GM10266 (cell line): ENCODE data around the gene CFAP119.

Source experiments
- DNase-seq: peaks from one replicate; pipeline ENCODE4 v3.0.0; 2012; ENCODE audit errors: extremely low spot score
- CTCF ChIP-seq: IDR thresholded peaks from 2 replicates; pipeline ENCODE4 v1.5.1; 2012; ENCODE audit warnings: mild to moderate bottlenecking, low read depth; ENCODE audit not compliant: control insufficient read depth, insufficient read depth; ENCODE audit errors: missing control alignments

Gene CFAP119

GRCh38 chr16:30711712-30712111 is 50.1 kb downstream of the CFAP119 start:
- DNase-seq: no peak
- TF ChIP-seq CTCF: no peak

GRCh38 chr16:30710971-30711370 is 50.9 kb downstream of the CFAP119 start:
- no peak for TF ChIP-seq CTCF
- no peak for DNase-seq
